HEK293 (cell line): ENCODE results near the gene CSF3R.

Experiments
- BCL11A ChIP-seq: fragments of 450-650 bp; formaldehyde crosslinking; IDR thresholded peaks from 2 replicates; pipeline ENCODE4 v1.5.1; 2016; ENCODE audit warnings: low read depth, missing biosample characterization, missing genetic modification characterization
- BCL6B ChIP-seq: fragments of 450-650 bp; formaldehyde crosslinking; IDR thresholded peaks from 2 replicates; pipeline ENCODE4 v1.5.1; 2017; ENCODE audit warnings: missing biosample characterization, missing genetic modification characterization
- GFI1B ChIP-seq: fragments of 450-650 bp; formaldehyde crosslinking; IDR thresholded peaks from 2 replicates; pipeline ENCODE4 v1.5.1; 2016; ENCODE audit warnings: missing biosample characterization, missing genetic modification characterization
- HIC1 ChIP-seq: fragments of 450-650 bp; formaldehyde crosslinking; IDR thresholded peaks from 2 replicates; pipeline ENCODE4 v1.5.1; 2016; ENCODE audit warnings: missing biosample characterization, missing genetic modification characterization
- KLF7 ChIP-seq: fragments of 450-650 bp; formaldehyde crosslinking; IDR thresholded peaks from 2 replicates; pipeline ENCODE4 v1.5.1; 2016; ENCODE audit warnings: missing biosample characterization, missing genetic modification characterization, borderline replicate concordance
- RBAK ChIP-seq: fragments of 450-650 bp; formaldehyde crosslinking; IDR thresholded peaks from 2 replicates; pipeline ENCODE4 v1.5.1; 2016; ENCODE audit warnings: missing biosample characterization, missing genetic modification characterization
- SP3 ChIP-seq: fragments of 450-650 bp; formaldehyde crosslinking; IDR thresholded peaks from 2 replicates; pipeline ENCODE4 v1.5.1; 2016; ENCODE audit warnings: missing biosample characterization, missing genetic modification characterization
- ZBTB1 ChIP-seq: fragments of 450-650 bp; formaldehyde crosslinking; IDR thresholded peaks from 2 replicates; pipeline ENCODE4 v1.5.1; 2016; ENCODE audit warnings: missing biosample characterization, missing genetic modification characterization
- ZBTB17 ChIP-seq: fragments of 450-650 bp; formaldehyde crosslinking; IDR thresholded peaks from 2 replicates; pipeline ENCODE4 v1.5.1; 2016; ENCODE audit warnings: missing biosample characterization, missing genetic modification characterization
- ZBTB20 ChIP-seq: fragments of 450-650 bp; formaldehyde crosslinking; IDR thresholded peaks from 2 replicates; pipeline ENCODE4 v1.5.1; 2016; ENCODE audit warnings: missing biosample characterization, missing genetic modification characterization
- ZNF10 ChIP-seq: fragments of 450-650 bp; formaldehyde crosslinking; IDR thresholded peaks from 2 replicates; pipeline ENCODE4 v1.5.1; 2017; ENCODE audit warnings: missing biosample characterization, missing genetic modification characterization
- ZNF239 ChIP-seq: fragments of 450-650 bp; formaldehyde crosslinking; IDR thresholded peaks from 2 replicates; pipeline ENCODE4 v1.5.1; 2016; ENCODE audit warnings: missing biosample characterization, missing genetic modification characterization
- ZNF280D ChIP-seq: fragments of 450-650 bp; formaldehyde crosslinking; IDR thresholded peaks from 2 replicates; pipeline ENCODE4 v1.5.1; 2016; ENCODE audit warnings: missing biosample characterization, missing genetic modification characterization
- ZNF362 ChIP-seq: fragments of 450-650 bp; formaldehyde crosslinking; IDR thresholded peaks from 2 replicates; pipeline ENCODE4 v1.5.1; 2016; ENCODE audit warnings: missing biosample characterization, missing genetic modification characterization
- ZNF37A ChIP-seq: fragments of 450-650 bp; IDR thresholded peaks from 2 replicates; pipeline ENCODE4 v1.5.1; 2018; ENCODE audit warnings: missing biosample characterization, missing genetic modification characterization
- ZNF549 ChIP-seq: fragments of 450-650 bp; IDR thresholded peaks from 2 replicates; pipeline ENCODE4 v1.5.1; 2018; ENCODE audit warnings: missing biosample characterization, missing genetic modification characterization, mild to moderate bottlenecking, inconsistent platforms, moderate library complexity
- ZNF624 ChIP-seq: fragments of 450-650 bp; formaldehyde crosslinking; IDR thresholded peaks from 2 replicates; pipeline ENCODE4 v1.5.1; 2017; ENCODE audit warnings: missing biosample characterization, missing genetic modification characterization
- ZNF747 ChIP-seq: fragments of 450-650 bp; formaldehyde crosslinking; IDR thresholded peaks from 2 replicates; pipeline ENCODE4 v1.5.1; 2016; ENCODE audit warnings: missing biosample characterization, missing genetic modification characterization
- ZNF837 ChIP-seq: fragments of 450-650 bp; formaldehyde crosslinking; IDR thresholded peaks from 2 replicates; pipeline ENCODE4 v1.5.1; 2016; ENCODE audit warnings: missing biosample characterization, missing genetic modification characterization
- ZSCAN16 ChIP-seq: fragments of 450-650 bp; formaldehyde crosslinking; IDR thresholded peaks from 2 replicates; pipeline ENCODE4 v1.5.1; 2016; ENCODE audit warnings: missing biosample characterization, missing genetic modification characterization
- TF ChIP-seq, protein P1 (sequence below): fragments of 450-650 bp; formaldehyde crosslinking; IDR thresholded peaks from 2 replicates; pipeline ENCODE4 v1.5.1; 2016; ENCODE audit warnings: missing biosample characterization, missing genetic modification characterization
- TF ChIP-seq, protein P2 (sequence below): fragments of 450-650 bp; formaldehyde crosslinking; IDR thresholded peaks from 2 replicates; pipeline ENCODE4 v1.5.1; 2016; ENCODE audit warnings: missing biosample characterization, missing genetic modification characterization
- TF ChIP-seq, protein P3 (sequence below): fragments of 450-650 bp; formaldehyde crosslinking; IDR thresholded peaks from 2 replicates; pipeline ENCODE4 v1.5.0; 2017; ENCODE audit warnings: missing biosample characterization, missing genetic modification characterization, borderline replicate concordance

The CSF3R gene

GRCh38 chr1:36463803-36464604 is 18.7 kb downstream of the CSF3R start, which contains the start of gene MRPS15 (continued):
- TF ChIP-seq ZNF362 (tag by site-specific recombination) = no peak
- peak; percentile 14; the same call in 1 of the 2 replicates for TF ChIP-seq ZNF239 (tag by site-specific recombination)
- TF ChIP-seq ZNF837 (tag by site-specific recombination) = no peak
- TF ChIP-seq, protein P1, sequence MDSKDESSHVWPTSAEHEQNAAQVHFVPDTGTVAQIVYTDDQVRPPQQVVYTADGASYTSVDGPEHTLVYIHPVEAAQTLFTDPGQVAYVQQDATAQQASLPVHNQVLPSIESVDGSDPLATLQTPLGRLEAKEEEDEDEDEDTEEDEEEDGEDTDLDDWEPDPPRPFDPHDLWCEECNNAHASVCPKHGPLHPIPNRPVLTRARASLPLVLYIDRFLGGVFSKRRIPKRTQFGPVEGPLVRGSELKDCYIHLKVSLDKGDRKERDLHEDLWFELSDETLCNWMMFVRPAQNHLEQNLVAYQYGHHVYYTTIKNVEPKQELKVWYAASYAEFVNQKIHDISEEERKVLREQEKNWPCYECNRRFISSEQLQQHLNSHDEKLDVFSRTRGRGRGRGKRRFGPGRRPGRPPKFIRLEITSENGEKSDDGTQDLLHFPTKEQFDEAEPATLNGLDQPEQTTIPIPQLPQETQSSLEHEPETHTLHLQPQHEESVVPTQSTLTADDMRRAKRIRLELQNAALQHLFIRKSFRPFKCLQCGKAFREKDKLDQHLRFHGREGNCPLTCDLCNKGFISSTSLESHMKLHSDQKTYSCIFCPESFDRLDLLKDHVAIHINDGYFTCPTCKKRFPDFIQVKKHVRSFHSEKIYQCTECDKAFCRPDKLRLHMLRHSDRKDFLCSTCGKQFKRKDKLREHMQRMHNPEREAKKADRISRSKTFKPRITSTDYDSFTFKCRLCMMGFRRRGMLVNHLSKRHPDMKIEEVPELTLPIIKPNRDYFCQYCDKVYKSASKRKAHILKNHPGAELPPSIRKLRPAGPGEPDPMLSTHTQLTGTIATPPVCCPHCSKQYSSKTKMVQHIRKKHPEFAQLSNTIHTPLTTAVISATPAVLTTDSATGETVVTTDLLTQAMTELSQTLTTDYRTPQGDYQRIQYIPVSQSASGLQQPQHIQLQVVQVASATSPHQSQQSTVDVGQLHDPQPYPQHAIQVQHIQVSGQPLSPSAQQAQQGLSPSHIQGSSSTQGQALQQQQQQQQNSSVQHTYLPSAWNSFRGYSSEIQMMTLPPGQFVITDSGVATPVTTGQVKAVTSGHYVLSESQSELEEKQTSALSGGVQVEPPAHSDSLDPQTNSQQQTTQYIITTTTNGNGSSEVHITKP (tag by site-specific recombination) = peak; percentile 75; the same call in 1 of the 2 replicates
- TF ChIP-seq, protein P2, sequence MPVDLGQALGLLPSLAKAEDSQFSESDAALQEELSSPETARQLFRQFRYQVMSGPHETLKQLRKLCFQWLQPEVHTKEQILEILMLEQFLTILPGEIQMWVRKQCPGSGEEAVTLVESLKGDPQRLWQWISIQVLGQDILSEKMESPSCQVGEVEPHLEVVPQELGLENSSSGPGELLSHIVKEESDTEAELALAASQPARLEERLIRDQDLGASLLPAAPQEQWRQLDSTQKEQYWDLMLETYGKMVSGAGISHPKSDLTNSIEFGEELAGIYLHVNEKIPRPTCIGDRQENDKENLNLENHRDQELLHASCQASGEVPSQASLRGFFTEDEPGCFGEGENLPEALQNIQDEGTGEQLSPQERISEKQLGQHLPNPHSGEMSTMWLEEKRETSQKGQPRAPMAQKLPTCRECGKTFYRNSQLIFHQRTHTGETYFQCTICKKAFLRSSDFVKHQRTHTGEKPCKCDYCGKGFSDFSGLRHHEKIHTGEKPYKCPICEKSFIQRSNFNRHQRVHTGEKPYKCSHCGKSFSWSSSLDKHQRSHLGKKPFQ (tag by site-specific recombination) = no peak
- peak; percentile 82 for TF ChIP-seq SP3 (tag by site-specific recombination)
- TF ChIP-seq HIC1 (tag by site-specific recombination) = peak; percentile 98
- TF ChIP-seq, protein P3, sequence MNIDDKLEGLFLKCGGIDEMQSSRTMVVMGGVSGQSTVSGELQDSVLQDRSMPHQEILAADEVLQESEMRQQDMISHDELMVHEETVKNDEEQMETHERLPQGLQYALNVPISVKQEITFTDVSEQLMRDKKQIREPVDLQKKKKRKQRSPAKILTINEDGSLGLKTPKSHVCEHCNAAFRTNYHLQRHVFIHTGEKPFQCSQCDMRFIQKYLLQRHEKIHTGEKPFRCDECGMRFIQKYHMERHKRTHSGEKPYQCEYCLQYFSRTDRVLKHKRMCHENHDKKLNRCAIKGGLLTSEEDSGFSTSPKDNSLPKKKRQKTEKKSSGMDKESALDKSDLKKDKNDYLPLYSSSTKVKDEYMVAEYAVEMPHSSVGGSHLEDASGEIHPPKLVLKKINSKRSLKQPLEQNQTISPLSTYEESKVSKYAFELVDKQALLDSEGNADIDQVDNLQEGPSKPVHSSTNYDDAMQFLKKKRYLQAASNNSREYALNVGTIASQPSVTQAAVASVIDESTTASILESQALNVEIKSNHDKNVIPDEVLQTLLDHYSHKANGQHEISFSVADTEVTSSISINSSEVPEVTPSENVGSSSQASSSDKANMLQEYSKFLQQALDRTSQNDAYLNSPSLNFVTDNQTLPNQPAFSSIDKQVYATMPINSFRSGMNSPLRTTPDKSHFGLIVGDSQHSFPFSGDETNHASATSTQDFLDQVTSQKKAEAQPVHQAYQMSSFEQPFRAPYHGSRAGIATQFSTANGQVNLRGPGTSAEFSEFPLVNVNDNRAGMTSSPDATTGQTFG (tag by site-specific recombination) = 0 out of 2 replicates have a peak, but pooled peaks have one; percentile 15
- no peak for TF ChIP-seq ZNF549 (tag by site-specific recombination)
- peak; percentile 59 for TF ChIP-seq KLF7 (tag by site-specific recombination)
- TF ChIP-seq ZNF37A (tag by site-specific recombination) = no peak
- TF ChIP-seq ZNF280D (tag by site-specific recombination) = peak; percentile 72; the same call in 1 of the 2 replicates
- TF ChIP-seq ZNF747 = no peak
- no peak for TF ChIP-seq ZBTB1
- no peak for TF ChIP-seq ZNF624 (tag by site-specific recombination)
- TF ChIP-seq GFI1B (tag by site-specific recombination) = no peak
- peak; percentile 100 for TF ChIP-seq ZBTB17
- TF ChIP-seq ZBTB20 (tag by site-specific recombination) = peak; percentile 96
- no peak; the same call in 1 of the 2 replicates for TF ChIP-seq RBAK (tag by site-specific recombination)
- no peak for TF ChIP-seq BCL6B (tag by site-specific recombination)
- TF ChIP-seq ZSCAN16 (tag by site-specific recombination) = no peak
- no peak for TF ChIP-seq BCL11A (tag by site-specific recombination)
- 0 out of 2 replicates have a peak, but pooled peaks have one; percentile 40 for TF ChIP-seq ZNF10
